ENCODE results near the gene STAB2. TPM values are rescaled to one million over a fixed set of nuclear protein-coding genes. Genes with fewer than 3 reads are reported as not detected.

Gene STAB2, protein sequence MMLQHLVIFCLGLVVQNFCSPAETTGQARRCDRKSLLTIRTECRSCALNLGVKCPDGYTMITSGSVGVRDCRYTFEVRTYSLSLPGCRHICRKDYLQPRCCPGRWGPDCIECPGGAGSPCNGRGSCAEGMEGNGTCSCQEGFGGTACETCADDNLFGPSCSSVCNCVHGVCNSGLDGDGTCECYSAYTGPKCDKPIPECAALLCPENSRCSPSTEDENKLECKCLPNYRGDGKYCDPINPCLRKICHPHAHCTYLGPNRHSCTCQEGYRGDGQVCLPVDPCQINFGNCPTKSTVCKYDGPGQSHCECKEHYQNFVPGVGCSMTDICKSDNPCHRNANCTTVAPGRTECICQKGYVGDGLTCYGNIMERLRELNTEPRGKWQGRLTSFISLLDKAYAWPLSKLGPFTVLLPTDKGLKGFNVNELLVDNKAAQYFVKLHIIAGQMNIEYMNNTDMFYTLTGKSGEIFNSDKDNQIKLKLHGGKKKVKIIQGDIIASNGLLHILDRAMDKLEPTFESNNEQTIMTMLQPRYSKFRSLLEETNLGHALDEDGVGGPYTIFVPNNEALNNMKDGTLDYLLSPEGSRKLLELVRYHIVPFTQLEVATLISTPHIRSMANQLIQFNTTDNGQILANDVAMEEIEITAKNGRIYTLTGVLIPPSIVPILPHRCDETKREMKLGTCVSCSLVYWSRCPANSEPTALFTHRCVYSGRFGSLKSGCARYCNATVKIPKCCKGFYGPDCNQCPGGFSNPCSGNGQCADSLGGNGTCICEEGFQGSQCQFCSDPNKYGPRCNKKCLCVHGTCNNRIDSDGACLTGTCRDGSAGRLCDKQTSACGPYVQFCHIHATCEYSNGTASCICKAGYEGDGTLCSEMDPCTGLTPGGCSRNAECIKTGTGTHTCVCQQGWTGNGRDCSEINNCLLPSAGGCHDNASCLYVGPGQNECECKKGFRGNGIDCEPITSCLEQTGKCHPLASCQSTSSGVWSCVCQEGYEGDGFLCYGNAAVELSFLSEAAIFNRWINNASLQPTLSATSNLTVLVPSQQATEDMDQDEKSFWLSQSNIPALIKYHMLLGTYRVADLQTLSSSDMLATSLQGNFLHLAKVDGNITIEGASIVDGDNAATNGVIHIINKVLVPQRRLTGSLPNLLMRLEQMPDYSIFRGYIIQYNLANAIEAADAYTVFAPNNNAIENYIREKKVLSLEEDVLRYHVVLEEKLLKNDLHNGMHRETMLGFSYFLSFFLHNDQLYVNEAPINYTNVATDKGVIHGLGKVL (N-terminal part only)
- polyA plus RNA-seq, result under 1 TPM; 0.30 to 0.90 (median 0.55) TPM

DNA sequence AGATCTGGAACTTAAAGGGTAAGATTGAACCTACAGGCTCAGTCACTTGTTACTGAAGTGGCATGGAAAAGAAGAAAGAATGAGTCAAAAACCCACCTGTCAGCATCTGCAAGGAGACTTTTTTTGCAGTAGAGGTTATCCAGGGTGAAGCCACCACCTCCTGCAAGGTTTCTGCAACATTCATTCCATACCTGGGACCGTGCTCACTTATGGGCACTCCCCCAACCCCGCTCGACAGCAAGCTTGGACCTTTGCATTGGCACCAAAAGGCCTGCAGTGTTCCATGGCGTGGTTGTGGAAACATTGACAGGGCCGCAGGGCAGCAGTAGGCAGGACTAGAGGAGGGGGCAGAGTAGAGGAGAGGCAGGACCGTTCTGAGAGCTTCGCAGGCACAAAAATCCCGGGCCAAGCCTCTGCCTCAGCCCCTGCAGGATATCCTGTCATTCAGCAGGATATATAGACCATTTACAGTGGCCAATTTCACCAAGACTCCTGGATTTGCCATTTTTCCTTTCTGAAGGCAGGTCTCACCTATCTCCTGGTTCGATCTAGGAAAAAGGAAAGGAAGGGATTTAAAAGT, at the start of gene STAB2:
Gene STAB2, plus strand, starts transcription at position 483 of the 580 bp plus-strand sequence. CDS start 204 bp downstream, outside the sequence.
- WGBS, 3 donors, result 56 to 69% (median 65%) methylated on average over 9 of the region's 9 CpGs
- H3K27ac ChIP-seq (ENCODE audit: low read depth, low read length), result no peak within 1 kb of the TSS

- 38 to 69% (median 67%) methylated on average over 1 of the region's 1 CpG for WGBS, 3 donors
Measured at GRCh38 chr12:103538397-103538796, 48.7 kb upstream of the STAB2 start.

DNA sequence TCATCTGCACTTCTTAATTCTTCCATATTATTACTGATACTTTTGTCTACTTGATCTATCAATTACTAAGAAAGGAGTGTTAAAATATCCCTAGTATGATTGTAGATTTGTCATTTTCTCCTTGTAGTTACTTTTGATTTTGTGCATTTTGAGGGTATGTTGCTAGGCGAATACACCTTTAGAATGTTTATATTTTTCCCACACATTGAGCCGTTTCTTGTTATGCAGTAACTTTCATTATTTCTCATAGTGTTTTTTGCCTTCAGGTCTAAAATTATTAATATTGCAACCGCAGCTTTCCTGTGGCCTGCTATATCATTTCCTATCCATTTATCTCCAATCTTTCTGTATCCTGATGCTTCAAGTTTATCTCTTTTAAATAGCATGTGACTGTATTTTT, 46.8 kb upstream of the STAB2 start:
- H3K27ac ChIP-seq (ENCODE audit: low read depth, low read length), result no peak overlapping the region
- 36 to 71% (median 66%) methylated on average over 3 of the region's 3 CpGs for WGBS, 3 donors

More at GRCh38 chr12:103538397-103538796, 48.7 kb upstream of the STAB2 start:
- no peak overlapping the region for H3K27ac ChIP-seq (ENCODE audit: low read depth, low read length)

DNA sequence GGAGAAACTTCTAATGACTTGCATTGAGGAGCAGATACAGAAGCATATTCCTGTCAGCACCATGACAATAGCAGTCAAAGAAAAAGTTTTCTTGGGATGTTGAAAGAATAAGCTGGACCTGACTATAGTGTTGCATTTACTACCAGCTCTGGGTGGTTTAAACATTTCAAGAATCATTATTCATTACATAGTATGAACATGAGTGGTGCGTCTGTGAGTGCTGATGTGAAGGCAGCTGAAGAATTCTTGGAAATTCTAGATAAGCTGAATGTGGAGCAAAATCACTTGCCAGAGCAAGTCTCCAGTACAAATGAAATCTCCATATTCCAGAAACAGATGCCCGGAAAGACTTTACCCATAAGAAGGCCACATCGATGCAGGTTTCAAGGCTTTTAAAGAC, 45.0 kb upstream of the STAB2 start:
- WGBS, 3 donors, result 82 to 94% (median 90%) methylated on average over 3 of the region's 3 CpGs
- no peak overlapping the region for H3K27ac ChIP-seq (ENCODE audit: low read depth, low read length)

GRCh38 chr12:103546959-103547358, 40.1 kb upstream of the STAB2 start:
- WGBS, 3 donors, result 68 to 93% (median 79%) methylated on average over 2 of the region's 2 CpGs
- H3K27ac ChIP-seq (ENCODE audit: low read depth, low read length), result no peak overlapping the region

DNA sequence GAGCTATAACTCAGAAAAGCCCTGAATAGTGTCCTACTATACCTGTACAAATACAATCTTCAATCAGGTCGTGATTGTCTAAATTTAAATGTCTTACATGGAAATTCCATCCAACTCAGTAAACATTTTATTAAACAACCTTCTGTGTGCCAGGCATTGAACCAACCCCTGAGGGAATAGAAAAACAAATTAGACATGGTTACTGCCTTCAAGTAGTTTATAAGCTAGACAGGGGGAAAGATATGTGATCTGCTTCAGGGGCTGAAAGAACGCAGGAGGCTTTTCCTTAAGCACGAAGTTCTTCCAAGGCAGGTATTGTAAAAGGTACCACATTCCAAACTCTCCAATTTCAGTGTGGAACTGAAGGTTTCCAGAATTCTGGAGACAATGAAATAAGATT, 39.7 kb upstream of the STAB2 start:
- WGBS, 3 donors, result 58 to 64% (median 59%) methylated on average over 3 of the region's 3 CpGs
- no peak overlapping the region for H3K27ac ChIP-seq (ENCODE audit: low read depth, low read length)

GRCh38 chr12:103547929-103548328, 39.1 kb upstream of the STAB2 start:
- 62 to 72% (median 71%) methylated on average over 6 of the region's 6 CpGs for WGBS, 3 donors
- H3K27ac ChIP-seq (ENCODE audit: low read depth, low read length), result no peak overlapping the region

- H3K27ac ChIP-seq (ENCODE audit: low read depth, low read length), result no peak overlapping the region
- WGBS, 3 donors, result 21 to 25% (median 23%) methylated on average over 10 of the region's 10 CpGs
Measured at GRCh38 chr12:103548622-103549601, 38.2 kb upstream of the STAB2 start.

GRCh38 chr12:103556890-103557627, 30.0 kb upstream of the STAB2 start:
- H3K27ac ChIP-seq (ENCODE audit: low read depth, low read length), result no peak overlapping the region
- 51 to 79% (median 57%) methylated on average over 3 of the region's 3 CpGs for WGBS, 3 donors

DNA sequence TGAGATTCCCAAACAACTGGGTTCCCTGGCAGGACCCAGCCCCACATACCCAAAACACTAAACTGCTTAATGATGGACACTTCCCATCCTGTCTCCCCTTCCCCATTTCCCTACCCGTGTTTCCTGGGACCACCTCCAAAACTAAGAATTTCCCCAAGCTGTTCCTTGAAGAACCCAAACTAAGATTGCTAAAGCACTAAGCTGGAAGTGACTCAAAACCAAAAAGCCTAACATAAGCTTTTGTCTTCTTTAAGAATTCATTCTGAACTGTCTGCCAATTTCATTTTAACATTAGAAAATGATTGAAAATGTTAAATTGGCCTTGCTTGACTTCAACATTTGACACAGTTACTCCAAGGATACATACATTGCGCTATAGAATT, 29.5 kb upstream of the STAB2 start:
- 69 to 83% (median 76%) methylated on average over 2 of the region's 2 CpGs for WGBS, 3 donors
- H3K27ac ChIP-seq (ENCODE audit: low read depth, low read length), result no peak overlapping the region

DNA sequence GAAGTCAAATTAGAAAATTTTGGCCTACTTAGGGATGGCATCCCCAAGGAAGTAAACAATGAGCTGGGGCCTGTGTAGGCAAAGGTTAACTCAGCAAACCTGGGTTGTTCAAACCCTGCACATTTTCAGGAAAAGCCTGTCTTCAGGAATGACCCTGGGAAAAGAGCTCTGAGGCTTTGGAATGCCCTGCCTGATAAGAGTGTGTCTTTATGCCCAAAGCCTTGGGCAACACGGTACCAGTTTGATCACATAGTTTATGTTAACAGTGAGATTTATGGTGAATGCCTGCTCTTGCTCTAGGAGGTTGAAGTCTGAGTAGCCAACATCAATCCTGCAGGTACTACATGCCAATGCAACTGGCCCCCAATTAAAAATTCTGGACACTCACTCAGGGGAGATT, 28.2 kb upstream of the STAB2 start:
- WGBS, 3 donors, result 25 to 70% (median 53%) methylated on average over 1 of the region's 1 CpG
- H3K27ac ChIP-seq (ENCODE audit: low read depth, low read length), result no peak overlapping the region

- no peak overlapping the region for H3K27ac ChIP-seq (ENCODE audit: low read depth, low read length)
- WGBS, 3 donors, result 59 to 90% (median 74%) methylated on average over 2 of the region's 2 CpGs
Measured at GRCh38 chr12:103560604-103561101, 26.4 kb upstream of the STAB2 start.

GRCh38 chr12:103561174-103561573, 25.9 kb upstream of the STAB2 start:
- H3K27ac ChIP-seq (ENCODE audit: low read depth, low read length), result no peak overlapping the region
- 70 to 73% (median 71%) methylated on average over 5 of the region's 5 CpGs for WGBS, 3 donors

- no peak overlapping the region for H3K27ac ChIP-seq (ENCODE audit: low read depth, low read length)
- 48 to 80% (median 78%) methylated on average over 1 of the region's 1 CpG for WGBS, 3 donors
Measured at GRCh38 chr12:103566398-103566797, 20.7 kb upstream of the STAB2 start.

DNA sequence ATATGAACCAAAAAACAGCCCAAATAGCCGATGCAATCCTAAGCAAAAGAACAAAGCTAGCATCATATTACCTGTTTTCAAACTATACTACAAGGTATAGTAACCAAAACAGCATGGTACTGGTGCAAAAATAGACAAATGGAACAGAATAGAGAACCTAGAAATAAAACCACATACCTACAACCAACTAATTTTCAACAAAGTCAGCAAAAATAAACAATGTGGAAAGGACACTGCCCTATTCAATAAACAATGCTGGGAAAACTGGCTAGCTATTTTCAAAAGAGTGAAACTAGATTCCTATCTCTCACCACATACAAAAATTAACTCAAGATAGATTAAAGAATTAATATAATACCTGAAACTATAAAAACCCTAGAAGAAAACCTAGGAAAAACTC, 17.8 kb upstream of the STAB2 start:
- WGBS, 3 donors, result 88 to 93% (median 92%) methylated on average over 1 of the region's 1 CpG

DNA sequence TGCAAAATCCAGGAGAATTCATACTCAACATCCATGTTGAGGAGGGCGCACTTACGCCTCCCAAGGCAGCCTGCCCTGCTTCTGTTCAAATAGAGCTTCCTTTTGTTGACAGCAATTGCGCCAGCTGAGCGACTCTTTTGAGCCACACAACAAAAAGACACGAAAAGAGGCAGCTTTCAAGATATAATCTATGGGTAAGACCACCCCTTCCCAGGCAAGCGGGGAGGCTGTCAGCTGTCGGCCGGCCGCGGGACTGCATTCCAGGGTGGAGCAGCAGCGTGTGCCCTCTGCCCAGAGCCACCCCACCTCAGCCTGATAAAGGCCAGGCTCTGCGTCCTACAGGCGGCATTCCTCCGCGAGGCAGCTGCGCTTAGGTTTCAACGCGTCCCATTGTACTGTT, 15.8 kb upstream of the STAB2 start:
- H3K27ac ChIP-seq (ENCODE audit: low read depth, low read length), result no peak overlapping the region
- WGBS, 3 donors, result 8 to 17% (median 16%) methylated on average over 18 of the region's 18 CpGs

More for the DNA sequence above, 17.8 kb upstream of the STAB2 start:
- no peak overlapping the region for H3K27ac ChIP-seq (ENCODE audit: low read depth, low read length)

All from adipose tissue (tissue), 3 donors.